ENCODE data around the gene WBP2. TPM values are rescaled to one million over a fixed set of nuclear protein-coding genes. Genes with fewer than 3 reads are reported as not detected.

Gene WBP2
- total RNA-seq, 1 experiment from 2014 or later, result 42.7 TPM

DNA sequence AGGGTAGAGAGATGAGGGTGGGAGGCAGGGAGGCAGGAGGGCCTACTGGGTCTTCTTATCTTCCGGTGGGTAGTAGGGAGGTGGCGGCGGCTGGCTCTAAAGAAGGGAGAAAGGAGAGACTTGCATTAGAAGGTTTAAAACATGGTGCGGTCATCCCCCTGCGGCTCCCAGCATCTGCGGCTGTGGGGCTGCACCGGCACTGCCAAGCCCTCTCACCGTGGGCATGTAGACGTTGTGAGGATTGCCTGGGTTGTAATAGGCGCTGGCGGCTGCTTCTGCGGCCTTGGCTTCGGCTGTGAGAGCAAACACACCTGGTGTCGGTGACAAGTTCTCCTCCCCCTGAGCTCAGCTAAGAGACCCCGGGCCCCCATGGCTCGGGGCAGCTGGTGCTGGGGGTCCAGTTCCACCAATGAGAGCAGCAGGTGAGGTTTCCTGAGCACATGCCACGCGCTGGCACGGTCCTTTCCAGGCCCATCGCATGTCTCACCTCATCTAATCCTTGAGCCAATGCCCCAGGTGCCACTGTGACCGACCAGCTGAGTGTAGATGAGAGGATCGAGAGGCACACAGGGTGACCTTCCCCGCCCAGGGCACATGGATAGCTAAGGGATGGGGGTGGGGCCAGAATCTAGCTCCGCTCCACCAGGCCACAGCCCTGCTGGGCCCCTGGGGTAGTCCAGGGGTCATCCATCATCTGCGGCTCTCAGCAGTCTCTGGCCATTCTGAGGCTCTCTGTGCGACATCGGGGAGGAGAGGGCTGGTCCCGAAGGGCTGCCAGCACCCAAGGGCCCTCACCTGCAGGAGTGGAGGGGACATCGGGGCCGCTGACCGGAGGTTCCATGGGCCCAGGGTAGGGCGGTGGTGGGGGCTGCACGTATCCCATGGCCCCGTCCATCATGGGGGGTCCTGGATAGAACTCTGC is 8.2 kb downstream of the WBP2 start:
- Histone ChIP-seq H3K4me2 (ENCODE audit: low read depth, low read length, poor library complexity, severe bottlenecking) (no peak overlapping the region), H3K4me3 (ENCODE audit: low read length) (no peak overlapping the region), H3K79me2 (ENCODE audit: low read length) (0 out of 2 replicates have a peak, but pooled peaks cover 4% of the 10 kb centered on the region), H3K4me1 (ENCODE audit: low read length) (peaks cover 36% of the 10 kb centered on the region), H3K9me2 (replicated peaks; ENCODE audit: insufficient read depth, low read length) (no peaks in the 10 kb centered on the region), H2AFZ (ENCODE audit: low read length) (no peak overlapping the region), H3K27ac (ENCODE audit: low read length) (no peak overlapping the region), H4K20me1 (ENCODE audit: insufficient read depth, low read depth, low read length) (no peaks in the 10 kb centered on the region), H3K36me3 (ENCODE audit: insufficient read depth, low read length) (peaks cover 4% of the 10 kb centered on the region; the same call in 1 of the 2 replicates), H3K27me3 (ENCODE audit: low read length) (no peaks in the 10 kb centered on the region), H3K9ac (ENCODE audit: low read length) (no peak overlapping the region), H3K9me3 (ENCODE audit: low read length) (no peaks in the 10 kb centered on the region)
- no peak for DNase-seq

GRCh38 chr17:75845933-75846691 is 9.0 kb downstream of the WBP2 start:
- peak overlapping the region; percentile 93 for H3K9ac ChIP-seq (ENCODE audit: low read length)
- H3K4me2 ChIP-seq (ENCODE audit: low read depth, low read length, poor library complexity, severe bottlenecking), result peak overlapping the region; percentile 90
- no peaks in the 10 kb centered on the region for H4K20me1 ChIP-seq (ENCODE audit: insufficient read depth, low read depth, low read length)
- H3K79me2 ChIP-seq (ENCODE audit: low read length), result 0 out of 2 replicates have a peak, but pooled peaks cover 4% of the 10 kb centered on the region
- no peak for DNase-seq
- H3K9me2 ChIP-seq (replicated peaks; ENCODE audit: insufficient read depth, low read length), result no peaks in the 10 kb centered on the region
- H3K27me3 ChIP-seq (ENCODE audit: low read length), result no peaks in the 10 kb centered on the region
- H2AFZ ChIP-seq (ENCODE audit: low read length), result no peak overlapping the region
- H3K9me3 ChIP-seq (ENCODE audit: low read length), result no peaks in the 10 kb centered on the region
- H3K4me3 ChIP-seq (ENCODE audit: low read length), result peak overlapping the region; percentile 87; the same call in 1 of the 2 replicates
- peaks cover 4% of the 10 kb centered on the region; the same call in 1 of the 2 replicates for H3K36me3 ChIP-seq (ENCODE audit: insufficient read depth, low read length)
- H3K27ac ChIP-seq (ENCODE audit: low read length), result peak overlapping the region; percentile 76
- H3K4me1 ChIP-seq (ENCODE audit: low read length), result peaks cover 36% of the 10 kb centered on the region

GRCh38 chr17:75845058-75845711 is 9.9 kb downstream of the WBP2 start:
- Histone ChIP-seq H3K4me1 (ENCODE audit: low read length) (peaks cover 36% of the 10 kb centered on the region), H3K9ac (ENCODE audit: low read length) (peak overlapping the region; percentile 93), H2AFZ (ENCODE audit: low read length) (no peak overlapping the region), H4K20me1 (ENCODE audit: insufficient read depth, low read depth, low read length) (no peaks in the 10 kb centered on the region), H3K9me3 (ENCODE audit: low read length) (no peaks in the 10 kb centered on the region), H3K36me3 (ENCODE audit: insufficient read depth, low read length) (peaks cover 4% of the 10 kb centered on the region; the same call in 1 of the 2 replicates), H3K4me2 (ENCODE audit: low read depth, low read length, poor library complexity, severe bottlenecking) (peak overlapping the region; percentile 90), H3K4me3 (ENCODE audit: low read length) (peak overlapping the region; percentile 87), H3K9me2 (replicated peaks; ENCODE audit: insufficient read depth, low read length) (no peaks in the 10 kb centered on the region), H3K27me3 (ENCODE audit: low read length) (no peaks in the 10 kb centered on the region), H3K27ac (ENCODE audit: low read length) (peak overlapping the region; percentile 76), H3K79me2 (ENCODE audit: low read length) (0 out of 2 replicates have a peak, but pooled peaks cover 4% of the 10 kb centered on the region)
- DNase-seq, result peak; percentile 95

- no peak for DNase-seq
- Histone ChIP-seq H3K27me3 (ENCODE audit: low read length) (no peaks in the 10 kb centered on the region), H3K4me1 (ENCODE audit: low read length) (peaks cover 36% of the 10 kb centered on the region), H2AFZ (ENCODE audit: low read length) (peak overlapping the region; percentile 65; the same call in 1 of the 2 replicates), H3K79me2 (ENCODE audit: low read length) (0 out of 2 replicates have a peak, but pooled peaks cover 4% of the 10 kb centered on the region), H3K9me3 (ENCODE audit: low read length) (no peaks in the 10 kb centered on the region), H3K9me2 (replicated peaks; ENCODE audit: insufficient read depth, low read length) (no peaks in the 10 kb centered on the region), H3K4me2 (ENCODE audit: low read depth, low read length, poor library complexity, severe bottlenecking) (peak overlapping the region; percentile 90), H3K4me3 (ENCODE audit: low read length) (peak overlapping the region; percentile 87), H3K9ac (ENCODE audit: low read length) (peak overlapping the region; percentile 93), H3K27ac (ENCODE audit: low read length) (peak overlapping the region; percentile 86), H4K20me1 (ENCODE audit: insufficient read depth, low read depth, low read length) (no peaks in the 10 kb centered on the region), H3K36me3 (ENCODE audit: insufficient read depth, low read length) (peaks cover 4% of the 10 kb centered on the region; the same call in 1 of the 2 replicates)
Measured at GRCh38 chr17:75844530-75845057, 10.5 kb downstream of the WBP2 start.

- Histone ChIP-seq H3K79me2 (ENCODE audit: low read length) (0 out of 2 replicates have a peak, but pooled peaks cover 4% of the 10 kb centered on the region), H3K27ac (ENCODE audit: low read length) (peak within 1 kb of the TSS; percentile 86), H3K9me3 (ENCODE audit: low read length) (no peaks in the 10 kb centered on the region), H3K4me3 (ENCODE audit: low read length) (peak within 1 kb of the TSS; percentile 87), H2AFZ (ENCODE audit: low read length) (peak within 1 kb of the TSS; percentile 65; the same call in 1 of the 2 replicates), H3K9me2 (replicated peaks; ENCODE audit: insufficient read depth, low read length) (no peaks in the 10 kb centered on the region), H3K4me1 (ENCODE audit: low read length) (peaks cover 36% of the 10 kb centered on the region), H3K36me3 (ENCODE audit: insufficient read depth, low read length) (peaks cover 4% of the 10 kb centered on the region; the same call in 1 of the 2 replicates), H3K4me2 (ENCODE audit: low read depth, low read length, poor library complexity, severe bottlenecking) (peak within 1 kb of the TSS; percentile 90), H3K9ac (ENCODE audit: low read length) (peak within 1 kb of the TSS; percentile 93), H3K27me3 (ENCODE audit: low read length) (no peaks in the 10 kb centered on the region), H4K20me1 (ENCODE audit: insufficient read depth, low read depth, low read length) (no peaks in the 10 kb centered on the region)
- peak; percentile 80 for DNase-seq
Measured at GRCh38 chr17:75843577-75844529, 11.3 kb downstream of the WBP2 start, which contains the start of gene UNC13D. Gene UNC13D, minus strand, starts transcription at chr17:75844404. Its CDS starts 67 bp downstream, at chr17:75844337.

DNA sequence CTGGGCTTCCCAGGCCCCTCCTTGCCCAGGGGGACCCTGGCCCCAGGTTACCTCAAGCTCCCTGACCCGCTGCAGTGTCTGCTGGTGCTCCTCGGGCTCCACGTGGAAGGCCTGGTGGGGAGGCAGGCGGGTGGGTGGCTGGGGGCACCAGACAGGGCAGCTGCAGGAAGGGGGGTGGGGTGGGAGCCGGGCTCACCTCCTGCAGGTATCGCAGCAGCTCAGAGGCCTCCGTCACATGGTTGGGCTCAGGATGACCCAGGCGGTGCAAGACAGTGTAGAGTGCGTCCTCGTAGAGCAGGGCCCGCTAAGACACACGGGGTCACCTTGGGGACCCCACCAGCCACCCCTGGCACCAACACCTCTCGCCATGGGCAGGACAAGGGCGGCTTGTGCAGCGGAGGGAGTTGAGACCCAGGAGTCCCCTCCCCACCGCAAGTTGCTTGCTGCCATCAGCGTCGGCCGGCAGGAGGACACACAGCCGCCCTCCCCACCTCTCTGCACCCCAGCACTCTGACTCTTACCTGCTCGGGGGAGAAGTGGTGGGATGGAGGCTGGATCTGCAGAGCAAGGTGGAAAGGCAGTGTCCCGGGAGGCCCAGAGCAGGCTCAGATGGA is 12.1 kb downstream of the WBP2 start:
- Histone ChIP-seq H3K4me2 (ENCODE audit: low read depth, low read length, poor library complexity, severe bottlenecking) (peak overlapping the region; percentile 90), H3K36me3 (ENCODE audit: insufficient read depth, low read length) (peaks cover 4% of the 10 kb centered on the region; the same call in 1 of the 2 replicates), H3K9me2 (replicated peaks; ENCODE audit: insufficient read depth, low read length) (no peaks in the 10 kb centered on the region), H3K9me3 (ENCODE audit: low read length) (no peaks in the 10 kb centered on the region), H3K27ac (ENCODE audit: low read length) (peak overlapping the region; percentile 86), H4K20me1 (ENCODE audit: insufficient read depth, low read depth, low read length) (no peaks in the 10 kb centered on the region), H3K27me3 (ENCODE audit: low read length) (no peaks in the 10 kb centered on the region), H3K4me1 (ENCODE audit: low read length) (peaks cover 36% of the 10 kb centered on the region), H2AFZ (ENCODE audit: low read length) (no peak overlapping the region; the same call in 1 of the 2 replicates), H3K4me3 (ENCODE audit: low read length) (peak overlapping the region; percentile 87), H3K79me2 (ENCODE audit: low read length) (0 out of 2 replicates have a peak, but pooled peaks cover 4% of the 10 kb centered on the region), H3K9ac (ENCODE audit: low read length) (peak overlapping the region; percentile 93)
- DNase-seq, result no peak
